OCI-LY7 (cell line): ENCODE data around the gene PLEKHG4. TPM values are rescaled to one million over a fixed set of nuclear protein-coding genes. Genes with fewer than 3 reads are reported as not detected.

Experiments used
- BruUV-seq: library from RNA; stranded (reverse); fragments of 400-500 nt; replicated peaks from 2 replicates; lab custom pipeline; 2021; lab: Mats Ljungman, UMichigan
- CTCF ChIA-PET: fragments of 300-600 bp; sonication (Branson Sonifier 250); formaldehyde crosslinking; loops from one replicate; lab custom pipeline; 2022; ENCODE audit warnings: antibody characterized with exemption; ENCODE audit not compliant: unreplicated experiment; lab: Charles Lee
- POLR2A ChIA-PET: fragments of 300-600 bp; sonication (Branson Sonifier 250); formaldehyde crosslinking; loops from one replicate; lab custom pipeline; 2022; ENCODE audit warnings: antibody characterized with exemption; lab: Charles Lee
- DNase-seq: peaks from one replicate; pipeline ENCODE4 v3.0.0-alpha.2; 2015; ENCODE audit warnings: low spot score
- H2AFZ ChIP-seq: fragments of 200-600 bp; sonication (generic), shearing (Covaris generic); 2 replicates; pipeline ENCODE4 v1.6.1; 2014; ENCODE audit warnings: mild to moderate bottlenecking, antibody characterized with exemption, low read length, moderate library complexity
- H3K27ac ChIP-seq: fragments of 200-600 bp; sonication (generic); 2 replicates; pipeline ENCODE4 v1.5.1; 2014; ENCODE audit warnings: mixed run types, low read depth, mild to moderate bottlenecking, moderate library complexity, low read length, inconsistent platforms; ENCODE audit not compliant: poor library complexity, severe bottlenecking
- H3K36me3 ChIP-seq: fragments of 200-600 bp; sonication (generic); 2 replicates; pipeline ENCODE4 v1.6.1; 2014; ENCODE audit warnings: mild to moderate bottlenecking, antibody characterized with exemption, low read length, moderate library complexity, mixed read lengths; ENCODE audit not compliant: insufficient read depth
- H3K4me1 ChIP-seq: fragments of 200-600 bp; sonication (generic); 2 replicates; pipeline ENCODE4 v1.5.1; 2014; ENCODE audit warnings: mild to moderate bottlenecking, low read length; ENCODE audit not compliant: insufficient read depth, poor library complexity, severe bottlenecking
- H3K4me2 ChIP-seq: fragments of 200-600 bp; sonication (generic); 2 replicates; pipeline ENCODE4 v1.6.1; 2014; ENCODE audit warnings: mild to moderate bottlenecking, low read length
- H3K4me3 ChIP-seq: fragments of 200-600 bp; sonication (generic); 2 replicates; pipeline ENCODE4 v1.5.1; 2014; ENCODE audit warnings: mild to moderate bottlenecking, low read depth, low read length; ENCODE audit not compliant: poor library complexity, severe bottlenecking
- H3K79me2 ChIP-seq: fragments of 200-600 bp; sonication (generic); 2 replicates; pipeline ENCODE4 v1.6.1; 2016; ENCODE audit warnings: low read depth, mild to moderate bottlenecking, low read length, moderate library complexity, mixed read lengths; ENCODE audit not compliant: insufficient read depth
- H3K9me2 ChIP-seq: fragments of 200-600 bp; sonication (generic); 2 replicates; pipeline ENCODE4 v1.6.1; 2016; ENCODE audit warnings: mild to moderate bottlenecking, low read length, mixed read lengths; ENCODE audit not compliant: insufficient read depth
- H3K9me3 ChIP-seq: fragments of 200-600 bp; sonication (generic); 2 replicates; pipeline ENCODE4 v1.6.1; 2014; ENCODE audit warnings: mild to moderate bottlenecking, mixed run types, low read length, mixed read lengths
- H4K20me1 ChIP-seq: fragments of 200-600 bp; sonication (generic); 2 replicates; pipeline ENCODE4 v1.6.1; 2014; ENCODE audit warnings: mild to moderate bottlenecking, antibody characterized with exemption, low read length, moderate library complexity, mixed read lengths; ENCODE audit not compliant: insufficient read depth
- CTCF ChIP-seq: fragments of 200-600 bp; sonication (generic); conservative IDR thresholded peaks from 2 replicates; pipeline ENCODE4 v1.5.1; 2014; ENCODE audit warnings: mild to moderate bottlenecking, antibody characterized with exemption, low read length, moderate library complexity, mixed read lengths
- EZH2phosphoT487 ChIP-seq: fragments of 200-600 bp; sonication (generic); IDR thresholded peaks from 2 replicates; pipeline ENCODE4 v1.6.1; 2018; ENCODE audit warnings: low read depth, borderline replicate concordance, mild to moderate bottlenecking, mixed run types, antibody characterized with exemption, low read length, moderate library complexity, mixed read lengths
- intact Hi-C: fragments of 100-400 bp; cut with micrococcal nuclease; formaldehyde crosslinking; loops from one replicate; pipeline ENCODE4 v1.10.0; 2022; ENCODE audit not compliant: unreplicated experiment
- total RNA-seq, 2 experiments: library from RNA; depleted of rRNA in 1 of 2; stranded (reverse); fragments of >200 nt in 1 of 2; shearing (Covaris generic) in 1 of 2; gene quantifications; 2 replicates each; pipeline ENCODE4 v1.2.3, GENCODE V29; 2014 to 2022

The PLEKHG4 gene
- total RNA-seq, 2 experiments from 2014 or later, result 0.51 TPM; not detected in 1

GRCh38 chr16:67246081-67246755 is 33.1 kb upstream of the PLEKHG4 start:
- intact Hi-C loops, result loop anchor here (1.0 to 2.0 kb wide), 2 partner anchors 53 to 87 kb away; partner anchors contain the start of genes E2F4, FBXL8 and TRADD
- BruUV-seq, result no TSS peak
- Histone ChIP-seq H3K27ac (peak overlapping the region; percentile 70), H2AFZ (peak overlapping the region; percentile 73), H3K9me3 (no peaks in the 10 kb centered on the region), H3K79me2 (no peaks in the 10 kb centered on the region; the same call in 1 of the 2 replicates), H3K4me3 (peak overlapping the region; percentile 86), H3K4me2 (peak overlapping the region; percentile 94), H3K36me3 (no peaks in the 10 kb centered on the region), H4K20me1 (no peaks in the 10 kb centered on the region), H3K4me1 (peaks cover 59% of the 10 kb centered on the region), H3K9me2 (no peaks in the 10 kb centered on the region)
- CTCF ChIA-PET, result interaction anchor here (0.6 to 0.7 kb wide), 2 partner anchors 20 to 53 kb away, joined by 4 to 5 read pairs; no protein-coding TSS in a partner anchor
- TF ChIP-seq CTCF (peak; percentile 72), EZH2phosphoT487 (no peak)
- POLR2A ChIA-PET, result interaction anchor here (0.7 to 1.5 kb wide), 3 partner anchors 19 to 233 kb away, joined by 3 to 4 read pairs (median 3); partner anchors contain the start of gene TMEM208
- DNase-seq, result peak; percentile 62

GRCh38 chr16:67246756-67247191 is 32.6 kb upstream of the PLEKHG4 start:
- Histone ChIP-seq H2AFZ (peak overlapping the region; percentile 73; the same call in 1 of the 2 replicates), H4K20me1 (no peaks in the 10 kb centered on the region), H3K79me2 (no peaks in the 10 kb centered on the region; the same call in 1 of the 2 replicates), H3K4me1 (peaks cover 54% of the 10 kb centered on the region), H3K36me3 (no peaks in the 10 kb centered on the region), H3K9me3 (no peaks in the 10 kb centered on the region), H3K9me2 (no peaks in the 10 kb centered on the region), H3K4me2 (peak overlapping the region; percentile 94), H3K4me3 (peak overlapping the region; percentile 86), H3K27ac (peak overlapping the region; percentile 70)
- TF ChIP-seq CTCF (no peak), EZH2phosphoT487 (no peak)
- ChIA-PET CTCF (interaction anchor here (0.6 kb wide), 1 partner anchor 20 kb away, joined by 5 read pairs; no protein-coding TSS in a partner anchor), POLR2A (interaction anchor here (0.5 to 1.5 kb wide), 4 partner anchors 13 to 233 kb away, joined by 3 to 4 read pairs (median 4); partner anchors contain the start of gene TMEM208)
- BruUV-seq, result no TSS peak
- DNase-seq, result peak; percentile 45
- intact Hi-C loops, result loop anchor here (1.0 to 2.0 kb wide), 3 partner anchors 19 to 87 kb away; partner anchors contain the start of genes E2F4, FBXL8, TMEM208 and TRADD
